ENCODE results near the gene SORT1.
A peak's percentile ranks its signal among the peaks of the same experiment; 100 is the strongest.
"Not testable (repeated sequence)": the region's sequence is repeated elsewhere in the genome, so short reads cannot be mapped to it uniquely, and the experiment has no call there.

SORT1 gene

GRCh38 chr1:109397581-109398342, at the start of gene SORT1:
Gene SORT1 (minus strand): TSS chr1:109397918. CDS start chr1:109397892, 26 bp downstream.
- peak; percentile 68 to 98 (median 94) for DNase-seq

DNA sequence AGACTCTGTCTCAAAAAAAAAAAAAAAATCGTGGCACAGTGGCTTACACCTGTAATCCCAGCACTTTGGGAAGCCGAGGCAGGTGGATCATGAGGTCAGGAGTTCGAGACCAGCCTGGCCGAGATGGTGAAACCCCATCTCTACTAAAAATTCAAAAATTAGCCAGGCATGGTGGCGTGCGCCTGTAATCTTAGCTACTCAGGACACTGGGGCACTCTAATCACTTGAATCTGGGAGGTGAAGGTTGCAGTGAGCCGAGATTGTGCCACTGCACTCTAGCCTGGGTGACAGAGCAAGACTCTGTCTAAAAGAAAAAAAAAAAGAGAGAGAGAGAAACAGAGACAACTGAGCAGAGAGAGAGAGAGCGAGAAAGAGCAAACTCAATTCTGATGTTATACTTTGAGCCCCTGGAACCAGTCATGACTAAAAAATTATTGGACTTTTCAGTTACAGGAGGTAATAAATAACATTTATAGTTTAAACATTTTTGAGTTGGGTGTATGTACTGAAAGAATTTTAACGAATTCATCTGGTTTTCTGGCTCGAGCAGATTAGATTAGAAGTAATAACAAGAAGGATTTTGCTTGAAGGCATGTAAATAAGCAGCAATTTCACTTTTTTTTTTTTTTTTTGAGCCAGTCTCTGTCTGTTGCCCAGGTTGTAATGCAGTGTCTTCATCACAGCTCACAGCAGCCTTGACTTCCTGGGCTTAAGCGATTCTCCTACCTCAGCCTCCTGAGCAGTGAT, 48.4 kb upstream of the SORT1 start:
- DNase-seq = not testable (repeated sequence)

- DNase-seq = no peak
Measured at GRCh38 chr1:109444346-109444745, 46.6 kb upstream of the SORT1 start.

GRCh38 chr1:109443476-109443875, 45.8 kb upstream of the SORT1 start:
- no peak for DNase-seq

DNA sequence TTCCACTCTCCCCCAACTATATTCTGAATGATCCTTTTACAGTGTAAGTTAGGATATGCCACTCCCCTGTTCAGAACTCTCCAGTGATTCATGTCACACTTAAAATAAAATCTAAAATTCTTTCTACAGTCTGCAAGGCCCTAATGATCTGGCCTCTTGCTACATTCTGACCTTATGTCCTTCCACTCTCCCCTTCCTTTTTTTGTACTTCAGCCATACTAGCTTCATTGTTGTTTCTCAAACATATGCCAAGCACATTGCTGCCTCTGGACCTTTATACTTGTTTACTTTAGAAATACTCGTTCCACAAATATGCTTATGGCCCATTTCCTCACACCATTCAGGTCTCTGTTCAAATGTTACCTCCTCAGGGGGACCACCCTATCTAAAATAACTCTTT, 43.4 kb upstream of the SORT1 start:
- no peak for DNase-seq

- DNase-seq = no peak
Measured at GRCh38 chr1:109438798-109439297, 41.1 kb upstream of the SORT1 start.

DNA sequence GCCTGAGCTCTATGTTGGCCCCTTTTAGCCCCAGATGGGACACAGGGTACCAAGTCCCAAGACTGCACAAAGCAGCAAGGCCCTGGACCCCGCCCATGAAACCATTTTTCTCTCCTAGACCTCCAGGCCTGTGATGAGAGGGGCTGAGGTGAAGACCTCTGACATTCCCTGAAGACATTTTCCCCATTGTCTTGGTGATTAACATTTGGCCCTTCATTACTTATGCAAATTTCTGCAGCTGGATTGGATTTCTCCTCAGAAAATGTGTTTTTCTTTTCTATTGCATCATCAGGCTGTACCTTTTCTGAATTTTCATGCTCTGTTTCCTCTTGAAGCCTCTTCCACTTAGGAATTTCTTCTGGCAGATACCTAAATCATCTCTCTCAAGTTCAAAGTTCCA, 36.8 kb upstream of the SORT1 start:
- DNase-seq = no peak

GRCh38 chr1:109433322-109433721, 35.6 kb upstream of the SORT1 start:
- DNase-seq = no peak

DNA sequence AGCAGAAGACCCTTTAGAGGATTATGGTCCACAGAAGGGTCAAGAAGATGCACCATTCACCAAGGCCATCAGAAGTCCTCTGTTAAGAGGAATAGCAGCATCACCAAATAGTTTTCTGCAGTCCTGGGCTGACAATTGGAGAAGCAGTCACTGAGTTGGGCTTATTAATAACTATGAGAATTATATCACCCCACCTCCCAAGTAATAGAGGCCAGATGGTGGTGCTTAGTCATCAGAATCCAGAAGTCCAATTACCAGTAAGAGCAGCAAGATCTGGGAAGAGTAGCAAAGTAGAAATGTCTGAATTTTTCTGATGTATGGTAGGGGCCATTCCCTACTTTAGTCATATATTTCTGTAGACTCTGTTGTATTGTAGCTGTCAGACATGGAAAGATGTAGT, 34.6 kb upstream of the SORT1 start:
- DNase-seq = no peak

- no peak for DNase-seq
Measured at GRCh38 chr1:109427171-109427467, 29.4 kb upstream of the SORT1 start.

GRCh38 chr1:109426281-109427170, 28.8 kb upstream of the SORT1 start, which contains the start of gene PSMA5:
Gene PSMA5 (minus strand): TSS chr1:109426448. CDS start chr1:109426330, 118 bp downstream.
- peak; percentile 77 to 99 (median 96) for DNase-seq

DNA sequence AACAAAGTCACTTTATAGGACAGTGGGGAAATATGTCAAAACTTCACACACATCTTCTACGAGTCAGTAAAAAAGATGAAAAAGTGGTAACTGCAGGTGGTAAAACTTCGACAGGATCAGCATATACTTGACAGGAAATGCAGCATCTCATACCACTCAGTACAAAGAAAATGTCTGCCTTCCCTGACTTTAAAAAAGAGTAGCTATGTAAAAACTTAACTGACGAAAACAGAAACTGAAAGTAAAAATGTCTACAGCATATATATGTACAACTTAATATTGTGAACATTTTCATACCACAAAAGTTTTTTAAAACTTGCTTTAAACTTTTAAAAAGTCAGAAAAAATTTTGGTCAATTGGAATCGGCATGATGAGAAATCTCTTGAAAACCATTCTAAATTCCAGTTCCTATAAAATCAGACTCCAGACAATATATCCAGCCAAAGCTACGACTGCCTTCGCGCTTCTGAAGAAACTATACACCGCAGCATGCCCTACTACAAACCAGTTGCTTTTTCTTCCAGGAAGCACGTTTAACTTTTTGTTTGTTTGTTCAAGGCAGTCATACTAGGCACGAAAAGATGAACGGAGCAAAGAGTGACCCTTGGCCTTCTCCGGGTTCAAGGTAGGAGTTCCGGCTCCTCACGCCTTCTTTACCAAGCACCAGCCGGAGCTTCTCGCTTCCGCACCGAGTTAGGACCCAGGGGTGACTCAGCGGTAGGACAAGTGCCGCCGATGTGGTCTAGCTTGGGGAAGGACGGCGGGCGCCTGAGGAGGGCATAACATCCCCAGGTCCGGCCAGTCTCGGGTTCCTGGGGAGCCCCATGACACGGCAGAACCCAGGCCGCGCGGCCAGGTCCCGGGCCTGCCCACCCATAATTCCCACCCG, 27.9 kb upstream of the SORT1 start:
- DNase-seq = peak in 6 of 56 donors; percentile 29 to 69 (median 58)

GRCh38 chr1:109423498-109423897, 25.8 kb upstream of the SORT1 start:
- no peak for DNase-seq

DNA sequence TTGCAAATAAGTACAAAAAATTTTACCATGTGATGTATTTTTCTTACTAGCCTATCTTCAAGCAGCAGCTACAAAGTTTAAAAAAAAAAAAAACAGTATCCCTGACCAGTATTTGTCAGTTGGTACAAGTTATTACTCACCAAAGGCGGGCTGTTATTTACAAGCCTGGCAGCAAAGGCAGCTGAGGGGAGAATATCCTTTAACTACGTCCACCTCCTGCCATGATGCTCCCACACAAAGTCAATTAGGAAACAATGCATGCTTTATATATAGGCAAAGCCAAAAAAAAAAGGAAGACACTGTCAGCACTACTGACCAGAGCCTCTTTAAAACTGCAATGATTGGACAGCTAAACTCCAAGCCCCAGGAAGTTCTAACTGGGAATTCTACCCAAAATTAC, 14.8 kb upstream of the SORT1 start:
- DNase-seq = no peak

GRCh38 chr1:109404838-109405237, 7.1 kb upstream of the SORT1 start:
- no peak for DNase-seq

DNA sequence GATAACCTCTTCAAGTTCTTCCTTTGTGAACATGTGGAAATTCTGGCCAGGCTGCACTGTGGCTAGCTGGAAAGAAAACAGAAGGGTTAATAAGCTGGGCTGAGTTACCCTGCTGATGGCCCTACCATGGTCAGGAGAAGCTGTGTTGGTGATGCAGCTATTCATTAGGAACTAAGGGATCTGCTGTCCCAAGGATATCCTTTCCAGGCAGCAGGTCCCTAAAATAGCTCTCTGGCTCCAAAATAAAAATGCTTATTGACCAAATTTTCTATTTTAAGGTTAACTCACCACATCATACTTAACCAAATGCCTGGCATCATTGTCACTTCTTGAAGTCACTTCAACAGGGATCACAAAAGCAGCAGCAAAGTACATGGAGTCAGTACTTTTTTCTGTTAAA, 4.3 kb upstream of the SORT1 start:
- no peak for DNase-seq

DNA sequence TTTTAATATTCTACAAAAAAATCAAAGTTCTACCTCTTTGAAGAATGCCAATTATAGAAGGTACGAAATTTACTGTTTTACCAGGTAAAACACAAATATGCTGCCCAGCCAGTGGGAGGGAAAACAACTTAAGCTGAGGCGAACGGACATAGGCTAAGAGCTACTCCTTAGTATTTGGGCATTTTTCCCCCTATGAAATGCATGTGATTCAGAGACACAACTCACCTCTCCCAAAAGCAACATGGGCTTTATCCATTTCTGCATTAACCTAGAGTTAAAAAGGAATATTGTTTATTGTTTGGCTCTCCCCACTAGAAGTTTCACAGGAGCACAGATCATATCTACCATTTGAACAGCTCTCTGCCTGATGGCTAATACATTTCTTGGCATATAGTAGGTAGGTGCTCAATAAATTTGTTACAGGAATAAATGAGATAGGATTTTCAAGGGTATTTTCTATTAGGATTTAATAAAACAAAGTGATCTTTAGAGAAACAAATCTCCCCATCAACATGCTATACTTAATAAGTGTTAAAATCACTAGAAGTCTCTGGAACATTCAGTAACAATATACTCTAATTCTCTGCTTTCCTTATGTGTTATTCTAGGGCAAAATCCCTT, 2.4 kb upstream of the SORT1 start:
- DNase-seq = no peak

GRCh38 chr1:109399326-109399957, 1.7 kb upstream of the SORT1 start:
- peak in 7 of 56 donors; percentile 4 to 47 (median 24) for DNase-seq
